Measurements from ENCODE around the gene PAM.

GRCh38 chr5:102922111-102922720 lies 167.1 kb downstream of the PAM start:
- TF ChIP-seq CTCF (IDR thresholded peaks at IDR 0.05), result no peak
- TF ChIP-seq POLR2A (IDR thresholded peaks at IDR 0.05), result no peak
